C4-2B (cell line): ENCODE data around the gene HP.
"Not testable (repeated sequence)": the region's sequence is repeated elsewhere in the genome, so short reads cannot be mapped to it uniquely, and the experiment has no call there.

Source experiments
- ZFX ChIP-seq: fragments of 450-650 bp; IDR thresholded peaks from 2 replicates; pipeline ENCODE4 v1.6.1; 2017
- TF ChIP-seq, protein P1 (sequence below): fragments of 450-650 bp; conservative IDR thresholded peaks from 2 replicates; pipeline ENCODE4 v1.5.1; 2017; ENCODE audit warnings: mild to moderate bottlenecking

DNA sequence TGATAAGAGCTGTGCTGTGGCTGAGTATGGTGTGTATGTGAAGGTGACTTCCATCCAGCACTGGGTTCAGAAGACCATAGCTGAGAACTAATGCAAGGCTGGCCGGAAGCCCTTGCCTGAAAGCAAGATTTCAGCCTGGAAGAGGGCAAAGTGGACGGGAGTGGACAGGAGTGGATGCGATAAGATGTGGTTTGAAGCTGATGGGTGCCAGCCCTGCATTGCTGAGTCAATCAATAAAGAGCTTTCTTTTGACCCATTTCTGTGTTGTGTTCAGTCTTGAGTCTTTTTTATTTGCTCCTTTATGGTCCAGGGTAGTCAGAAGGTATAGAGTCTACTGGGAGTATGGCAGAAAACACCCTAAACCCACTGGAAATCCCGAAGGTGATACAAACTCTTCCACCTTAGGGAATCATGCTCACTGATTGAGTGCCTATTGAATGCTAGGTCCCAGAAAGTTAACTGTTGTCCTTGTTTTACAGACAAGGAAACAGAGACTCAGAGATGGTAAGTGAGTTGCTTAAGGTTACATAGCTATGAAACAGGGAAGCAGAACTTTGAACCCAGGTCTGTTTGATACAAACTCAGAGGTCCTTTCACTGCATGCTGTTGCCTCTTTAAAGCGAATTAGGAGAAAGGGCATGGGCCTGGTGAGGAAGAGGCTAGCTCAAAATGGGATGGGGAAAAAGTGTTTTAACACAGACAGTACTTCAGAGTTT lies 22.8 kb downstream of the HP start:
- TF ChIP-seq, protein P1, sequence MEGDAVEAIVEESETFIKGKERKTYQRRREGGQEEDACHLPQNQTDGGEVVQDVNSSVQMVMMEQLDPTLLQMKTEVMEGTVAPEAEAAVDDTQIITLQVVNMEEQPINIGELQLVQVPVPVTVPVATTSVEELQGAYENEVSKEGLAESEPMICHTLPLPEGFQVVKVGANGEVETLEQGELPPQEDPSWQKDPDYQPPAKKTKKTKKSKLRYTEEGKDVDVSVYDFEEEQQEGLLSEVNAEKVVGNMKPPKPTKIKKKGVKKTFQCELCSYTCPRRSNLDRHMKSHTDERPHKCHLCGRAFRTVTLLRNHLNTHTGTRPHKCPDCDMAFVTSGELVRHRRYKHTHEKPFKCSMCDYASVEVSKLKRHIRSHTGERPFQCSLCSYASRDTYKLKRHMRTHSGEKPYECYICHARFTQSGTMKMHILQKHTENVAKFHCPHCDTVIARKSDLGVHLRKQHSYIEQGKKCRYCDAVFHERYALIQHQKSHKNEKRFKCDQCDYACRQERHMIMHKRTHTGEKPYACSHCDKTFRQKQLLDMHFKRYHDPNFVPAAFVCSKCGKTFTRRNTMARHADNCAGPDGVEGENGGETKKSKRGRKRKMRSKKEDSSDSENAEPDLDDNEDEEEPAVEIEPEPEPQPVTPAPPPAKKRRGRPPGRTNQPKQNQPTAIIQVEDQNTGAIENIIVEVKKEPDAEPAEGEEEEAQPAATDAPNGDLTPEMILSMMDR, result not testable (repeated sequence)
- not testable (repeated sequence) for TF ChIP-seq ZFX
